ENCODE results near the gene CACNB3.
"Not testable (repeated sequence)": the region's sequence is repeated elsewhere in the genome, so short reads cannot be mapped to it uniquely, and the experiment has no call there.

CACNB3 gene

DNA sequence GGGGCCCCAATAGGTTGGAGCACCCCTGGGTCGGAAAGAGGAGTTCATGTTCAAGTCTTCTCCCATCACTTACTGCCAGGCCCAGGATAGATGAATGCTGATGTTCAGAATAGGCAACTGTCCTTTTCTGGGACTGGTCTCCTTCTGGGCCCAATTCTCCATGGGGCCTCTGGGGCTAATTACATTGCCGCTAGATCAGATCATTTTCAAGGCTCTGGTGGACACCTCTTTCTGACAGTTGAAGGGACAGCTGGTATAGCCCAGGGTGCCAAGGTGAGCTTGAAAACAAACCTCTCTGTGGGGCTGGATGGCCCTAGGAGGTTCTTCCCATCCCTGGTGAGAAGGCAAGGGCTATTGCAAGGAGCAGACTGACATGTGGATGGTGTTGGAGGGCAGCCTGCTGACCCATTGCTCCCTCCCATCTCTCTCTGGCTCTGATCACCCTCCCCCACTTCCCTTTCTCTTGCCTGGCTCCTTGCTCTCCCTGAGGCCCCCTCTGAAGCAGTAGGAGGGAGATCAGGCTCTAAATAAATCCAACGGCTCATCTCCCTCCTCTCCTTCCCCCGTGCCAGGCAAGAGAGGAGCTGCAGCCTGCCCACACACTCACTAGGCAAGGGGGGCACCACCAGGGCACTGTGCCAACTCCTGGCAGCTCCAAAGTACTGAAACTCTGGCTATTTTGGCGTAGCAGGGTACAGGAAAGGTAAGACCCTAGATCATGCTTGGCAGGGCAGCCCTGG, 1.9 kb downstream of the CACNB3 start:
- ATAC-seq, result no peak

DNA sequence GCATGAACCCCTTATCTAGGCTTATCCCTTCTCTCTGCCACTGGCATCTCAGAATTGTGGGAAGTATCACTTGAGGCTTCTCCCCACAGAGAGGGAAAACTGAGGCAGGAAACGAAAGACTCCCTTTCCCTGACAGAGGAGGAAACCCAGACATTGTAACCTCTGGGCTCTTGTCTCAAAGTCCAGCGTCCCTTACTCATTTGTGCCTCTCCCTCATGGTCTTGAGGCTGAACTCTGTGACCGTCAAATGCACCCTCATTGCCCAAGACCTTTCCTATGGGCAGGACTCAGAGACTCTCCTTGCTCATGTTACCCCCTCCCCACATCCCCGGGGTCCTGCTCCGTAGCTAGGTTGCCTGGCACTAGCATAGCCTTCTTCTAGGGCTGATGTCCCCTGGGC, 3.8 kb downstream of the CACNB3 start:
- ATAC-seq, result no peak

DNA sequence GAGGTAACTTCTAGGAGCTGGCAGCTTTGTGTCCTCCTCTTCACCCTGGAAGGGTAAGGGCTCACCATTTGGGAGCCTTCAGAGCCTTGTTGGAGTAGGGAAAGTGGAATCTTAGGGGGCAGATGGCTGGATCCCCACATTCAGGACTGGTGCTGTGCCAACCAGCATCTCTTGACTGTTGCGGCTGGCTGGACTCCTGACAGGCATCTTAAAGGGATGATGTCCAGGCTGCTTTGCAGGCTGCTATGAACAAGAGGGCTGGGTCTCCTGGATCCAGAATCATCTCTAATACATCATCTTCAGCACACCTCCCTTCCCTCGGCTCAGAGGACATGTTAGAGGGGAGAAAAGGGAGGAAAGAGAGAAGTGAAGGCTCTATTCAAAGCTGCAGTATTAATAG, 4.4 kb downstream of the CACNB3 start:
- ATAC-seq, result no peak

DNA sequence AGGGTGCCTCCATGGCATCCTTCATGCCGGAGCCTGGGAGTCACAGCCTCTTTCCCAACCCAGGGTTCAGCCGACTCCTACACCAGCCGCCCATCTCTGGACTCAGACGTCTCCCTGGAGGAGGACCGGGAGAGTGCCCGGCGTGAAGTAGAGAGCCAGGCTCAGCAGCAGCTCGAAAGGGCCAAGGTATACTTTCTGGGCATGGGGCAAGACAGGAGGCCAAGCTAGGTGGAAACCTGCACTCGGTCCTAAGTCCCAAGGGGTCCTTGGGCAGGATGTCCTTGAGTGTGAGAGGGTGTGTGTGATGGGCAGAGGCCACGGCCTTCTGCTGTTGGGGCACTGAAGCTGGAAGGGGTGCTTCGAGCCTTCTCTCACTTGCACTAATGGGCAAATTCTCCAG, 5.0 kb downstream of the CACNB3 start:
- ATAC-seq, result no peak

DNA sequence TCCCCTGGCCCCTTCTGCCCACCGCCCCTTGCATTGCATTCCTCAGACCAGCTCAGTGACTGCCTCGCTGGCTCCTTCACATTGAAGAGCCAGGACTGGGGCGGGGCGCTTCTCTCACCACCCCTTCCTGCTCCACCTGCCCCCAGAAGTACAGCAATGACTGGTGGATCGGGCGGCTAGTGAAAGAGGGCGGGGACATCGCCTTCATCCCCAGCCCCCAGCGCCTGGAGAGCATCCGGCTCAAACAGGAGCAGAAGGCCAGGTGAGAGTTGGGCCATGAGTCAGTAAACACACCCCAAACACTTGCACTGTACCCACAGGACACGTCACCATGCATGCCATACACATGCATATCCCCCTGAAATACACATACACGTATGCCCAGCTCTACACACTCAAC, 5.8 kb downstream of the CACNB3 start:
- peak; percentile 48 to 71 for ATAC-seq

DNA sequence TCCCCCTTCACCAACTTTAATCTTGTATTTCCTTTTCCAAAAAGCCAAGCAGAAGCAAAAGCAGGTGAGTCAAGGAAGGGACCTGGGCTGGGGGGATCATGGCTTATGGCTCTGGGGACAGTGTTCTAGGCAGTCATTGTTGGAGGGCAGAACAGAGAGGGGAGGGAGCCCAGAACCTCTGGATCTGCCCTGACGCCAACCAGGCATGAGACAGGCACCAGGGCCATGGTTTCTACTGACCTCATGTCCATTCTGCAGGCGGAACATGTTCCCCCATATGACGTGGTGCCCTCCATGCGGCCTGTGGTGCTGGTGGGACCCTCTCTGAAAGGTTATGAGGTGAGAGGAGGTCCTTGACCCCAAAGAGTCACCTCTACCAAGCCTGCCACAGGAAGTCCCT, 6.6 kb downstream of the CACNB3 start:
- no peak for ATAC-seq

DNA sequence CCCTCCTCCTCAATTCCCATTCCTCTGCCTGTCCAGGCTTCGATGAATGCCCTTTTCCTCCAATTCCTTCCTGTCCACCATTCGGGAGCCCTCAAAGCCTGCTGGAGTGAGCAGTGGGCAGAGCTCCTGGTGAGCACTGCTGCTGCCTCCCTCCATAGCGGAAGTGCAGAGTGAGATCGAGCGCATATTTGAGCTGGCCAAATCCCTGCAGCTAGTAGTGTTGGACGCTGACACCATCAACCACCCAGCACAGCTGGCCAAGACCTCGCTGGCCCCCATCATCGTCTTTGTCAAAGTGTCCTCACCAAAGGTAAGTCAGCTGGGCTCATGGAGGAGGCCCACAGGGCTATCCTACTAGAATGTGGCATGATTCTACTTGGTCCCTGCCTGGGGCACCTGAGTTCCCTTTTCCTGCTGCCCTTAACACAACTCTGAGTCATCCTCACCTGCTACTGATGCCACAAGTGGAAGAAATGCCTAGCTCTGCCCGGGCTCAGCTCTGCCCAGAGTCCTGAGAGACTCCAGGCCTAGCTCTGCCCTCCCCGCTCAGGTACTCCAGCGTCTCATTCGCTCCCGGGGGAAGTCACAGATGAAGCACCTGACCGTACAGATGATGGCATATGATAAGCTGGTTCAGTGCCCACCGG, 8.0 kb downstream of the CACNB3 start:
- no peak for ATAC-seq

DNA sequence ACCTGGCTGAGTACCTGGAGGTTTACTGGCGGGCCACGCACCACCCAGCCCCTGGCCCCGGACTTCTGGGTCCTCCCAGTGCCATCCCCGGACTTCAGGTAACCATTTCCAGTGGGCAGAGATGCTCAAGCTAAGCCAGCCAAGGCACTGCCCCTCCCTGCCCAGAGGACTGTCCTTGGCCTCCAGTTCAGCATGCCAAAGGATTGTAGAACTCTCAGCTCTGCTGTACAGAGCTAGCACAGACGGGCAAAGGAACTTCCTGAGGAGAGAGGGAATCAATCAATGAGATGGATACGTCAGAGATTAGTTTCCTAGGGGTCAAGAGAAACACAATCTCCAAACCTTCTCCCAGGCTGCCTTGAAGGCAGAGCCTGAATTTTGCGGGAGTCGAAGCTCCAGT, 8.7 kb downstream of the CACNB3 start:
- no peak for ATAC-seq

DNA sequence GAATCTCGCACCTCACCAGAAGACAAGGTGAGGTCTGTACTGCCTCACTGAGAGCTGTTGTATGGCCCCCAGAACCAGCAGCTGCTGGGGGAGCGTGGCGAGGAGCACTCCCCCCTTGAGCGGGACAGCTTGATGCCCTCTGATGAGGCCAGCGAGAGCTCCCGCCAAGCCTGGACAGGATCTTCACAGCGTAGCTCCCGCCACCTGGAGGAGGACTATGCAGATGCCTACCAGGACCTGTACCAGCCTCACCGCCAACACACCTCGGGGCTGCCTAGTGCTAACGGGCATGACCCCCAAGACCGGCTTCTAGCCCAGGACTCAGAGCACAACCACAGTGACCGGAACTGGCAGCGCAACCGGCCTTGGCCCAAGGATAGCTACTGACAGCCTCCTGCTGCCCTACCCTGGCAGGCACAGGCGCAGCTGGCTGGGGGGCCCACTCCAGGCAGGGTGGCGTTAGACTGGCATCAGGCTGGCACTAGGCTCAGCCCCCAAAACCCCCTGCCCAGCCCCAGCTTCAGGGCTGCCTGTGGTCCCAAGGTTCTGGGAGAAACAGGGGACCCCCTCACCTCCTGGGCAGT, 9.3 kb downstream of the CACNB3 start:
- no peak for ATAC-seq

DNA sequence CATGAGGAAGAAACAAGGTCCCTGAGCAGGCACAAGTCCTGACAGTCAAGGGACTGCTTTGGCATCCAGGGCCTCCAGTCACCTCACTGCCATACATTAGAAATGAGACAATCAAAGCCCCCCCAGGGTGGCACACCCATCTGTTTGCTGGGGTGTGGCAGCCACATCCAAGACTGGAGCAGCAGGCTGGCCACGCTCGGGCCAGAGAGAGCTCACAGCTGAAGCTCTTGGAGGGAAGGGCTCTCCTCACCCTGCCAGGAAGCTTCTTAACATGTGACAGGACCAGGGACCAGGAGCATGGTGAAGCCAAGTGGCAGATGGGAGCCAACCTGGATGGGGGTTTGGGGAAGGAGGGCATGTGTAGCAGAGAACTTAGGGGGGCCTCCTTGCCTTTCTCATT, 10.0 kb downstream of the CACNB3 start:
- no peak for ATAC-seq

DNA sequence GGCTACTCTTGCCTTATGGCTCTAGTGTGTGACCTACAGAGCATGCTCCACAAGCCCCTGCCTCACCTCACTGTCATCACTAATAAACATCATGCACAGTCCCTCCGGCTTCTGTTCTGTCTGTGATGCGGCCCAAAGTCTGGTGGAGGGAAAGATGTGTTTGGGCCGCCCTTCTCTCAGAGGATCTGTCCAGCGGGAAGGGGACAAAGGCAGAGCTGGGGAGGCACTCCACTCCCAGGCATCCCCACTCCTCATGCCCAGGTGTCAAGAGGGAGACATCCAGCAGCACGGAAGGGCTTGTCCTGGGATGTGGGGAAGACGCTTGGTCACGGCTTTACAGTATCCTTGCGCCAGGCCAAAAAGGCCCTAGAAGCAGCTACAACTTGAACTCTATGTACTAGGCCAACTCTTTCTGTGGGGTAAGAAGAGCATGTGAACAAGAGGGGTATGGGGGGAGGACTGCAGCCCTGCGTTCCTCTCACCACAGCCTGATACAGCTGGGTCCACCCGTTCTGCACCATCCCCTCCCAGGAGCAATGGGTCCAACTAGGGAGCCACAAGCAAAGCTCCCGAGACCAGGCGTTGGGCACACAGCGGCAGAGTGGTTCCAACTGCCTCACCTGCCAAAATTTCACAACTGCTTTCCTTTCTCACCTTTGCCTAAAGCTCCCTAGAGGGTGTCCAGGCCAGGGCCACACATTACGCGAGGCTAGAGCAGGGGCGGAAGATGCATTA, 10.7 kb downstream of the CACNB3 start:
- no peak for ATAC-seq

DNA sequence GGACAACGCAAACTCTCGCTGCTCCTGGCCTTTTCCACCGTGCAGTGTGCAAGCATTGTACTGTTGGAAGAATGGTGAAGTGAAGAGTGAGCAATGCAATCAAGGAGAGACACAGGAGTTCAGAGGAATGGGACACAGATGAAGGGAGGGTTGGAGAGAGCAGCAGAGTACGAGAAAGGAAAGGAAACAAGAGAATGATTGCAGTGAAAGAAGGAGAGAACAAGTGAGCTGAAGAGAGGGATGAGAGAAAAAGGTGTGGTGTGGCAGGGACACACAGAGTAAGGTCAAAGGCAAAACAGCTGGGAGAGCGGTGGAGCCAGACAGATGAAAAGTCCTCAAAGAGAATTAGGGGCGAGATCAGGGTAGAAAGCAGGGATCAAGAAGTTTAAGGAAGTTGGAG, 13.0 kb downstream of the CACNB3 start:
- no peak for ATAC-seq

DNA sequence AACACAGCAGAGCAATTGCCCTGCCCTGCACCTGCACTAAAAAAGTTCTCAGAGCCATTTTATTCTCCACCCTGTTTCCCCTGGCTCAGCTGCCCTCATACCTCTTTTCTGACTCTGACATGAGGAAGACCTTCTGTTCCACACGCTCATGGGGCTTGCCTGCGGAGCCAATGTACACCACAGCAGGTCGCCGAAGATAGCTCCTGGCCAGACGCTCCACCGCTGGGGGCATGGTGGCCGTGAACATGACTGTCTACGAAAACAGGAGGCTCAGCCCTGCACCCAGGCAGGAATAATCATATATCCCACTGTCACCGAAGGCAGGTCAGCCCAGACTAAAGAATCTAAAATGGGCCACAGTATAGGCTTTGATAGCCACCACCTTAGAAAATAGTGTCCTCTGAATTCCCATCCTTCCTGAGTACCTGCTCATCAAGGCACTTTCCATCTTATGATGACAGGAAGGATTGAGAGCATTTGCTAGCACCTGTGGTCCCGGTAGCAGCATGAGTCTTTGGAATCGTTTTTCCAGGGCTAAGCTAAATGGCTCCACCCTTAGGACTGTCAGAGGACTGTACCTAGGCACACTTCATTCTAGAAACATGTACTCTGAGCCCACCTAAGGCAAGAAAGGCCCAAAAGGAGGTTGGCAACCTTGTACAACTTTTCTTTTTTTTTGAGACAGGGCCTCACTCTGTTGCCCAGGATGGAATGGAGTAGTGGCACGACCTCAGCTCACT, 14.2 kb downstream of the CACNB3 start:
- ATAC-seq, result no peak

DNA sequence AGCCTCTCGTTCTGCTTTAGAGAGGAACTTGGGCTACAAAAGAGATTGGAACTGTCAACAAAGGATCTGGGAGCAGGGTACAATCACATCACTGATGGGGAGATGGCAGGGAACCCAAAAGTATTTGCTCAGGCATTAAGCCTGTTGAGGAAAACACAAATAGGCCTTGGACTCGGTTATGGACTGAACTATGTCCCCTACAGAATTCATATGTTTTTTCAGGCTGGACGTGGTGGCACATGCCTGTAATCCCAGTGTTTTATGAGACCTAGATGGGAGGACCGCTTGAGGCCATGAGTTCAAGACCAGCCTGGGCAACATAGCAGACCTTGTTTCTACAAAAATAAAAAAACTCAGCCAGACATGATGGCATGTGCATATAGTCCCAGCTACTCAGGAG, 19.8 kb downstream of the CACNB3 start:
- ATAC-seq, result no peak

DNA sequence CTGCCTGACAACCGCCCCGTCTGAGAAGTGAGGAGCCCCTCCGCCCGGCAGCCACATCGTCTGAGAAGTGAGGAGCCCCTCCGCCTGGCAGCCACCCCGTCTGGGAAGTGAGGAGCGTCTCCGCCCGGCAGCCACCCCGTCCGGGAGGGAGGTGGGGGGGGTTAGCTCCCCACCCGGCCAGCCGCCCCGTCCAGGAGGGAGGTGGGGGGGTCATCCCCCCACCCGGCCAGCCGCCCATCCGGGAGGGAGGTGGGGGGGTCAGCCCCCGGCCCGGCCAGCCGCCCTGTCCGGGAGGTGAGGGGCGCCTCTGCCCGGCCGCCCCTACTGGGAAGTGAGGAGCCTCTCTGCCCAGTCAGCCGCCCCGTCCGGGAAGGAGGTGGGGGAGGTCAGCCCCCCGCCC, 23.7 kb downstream of the CACNB3 start:
- not testable (repeated sequence) for ATAC-seq

DNA sequence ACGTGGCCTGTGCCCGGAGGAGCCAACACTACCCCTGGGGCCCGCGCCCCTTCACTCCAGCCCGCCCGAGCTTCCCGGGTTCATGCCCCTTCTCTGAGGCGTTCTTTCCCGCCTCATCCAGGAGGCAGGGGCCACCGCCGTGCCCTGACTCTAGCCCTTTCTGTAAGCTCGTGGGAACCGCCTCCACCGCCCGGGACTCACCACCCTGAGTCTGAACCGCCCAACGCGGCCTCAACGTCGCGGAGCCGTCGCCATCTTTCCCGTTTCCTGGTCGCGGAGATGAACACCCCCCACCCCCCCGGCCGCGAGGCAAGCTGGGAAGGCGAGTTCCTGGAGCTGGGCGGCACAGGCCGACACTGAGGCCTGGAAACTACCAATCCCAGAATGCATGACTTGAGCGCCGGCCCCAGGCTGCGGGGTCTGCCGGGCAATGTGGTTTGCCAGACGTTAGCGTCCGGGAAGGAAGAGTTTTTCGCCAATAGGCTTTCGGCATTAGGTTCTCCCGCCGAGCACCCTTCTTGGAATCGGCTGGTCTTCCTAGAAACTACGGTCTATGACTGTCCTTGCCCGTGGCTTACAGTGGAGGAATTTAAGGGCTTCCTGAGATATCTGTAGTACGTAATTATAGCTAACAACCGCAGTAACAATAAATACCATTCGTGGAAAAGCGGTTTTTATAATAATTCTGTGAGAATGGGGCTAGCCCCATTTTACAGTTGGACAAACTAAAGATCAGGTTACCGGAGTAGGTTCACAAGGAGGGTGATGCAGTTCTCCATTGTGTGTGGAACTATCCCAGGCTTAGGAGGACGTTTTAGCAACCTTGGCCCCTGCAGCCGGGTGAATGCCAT, 33.8 kb downstream of the CACNB3 start, which contains the start of gene DDX23:
Gene DDX23, minus strand, starts transcription at position 281 of the 851 bp plus-strand sequence. CDS start 6,381 bp downstream, outside the sequence.
- peak; percentile 97 to 98 for ATAC-seq

DNA sequence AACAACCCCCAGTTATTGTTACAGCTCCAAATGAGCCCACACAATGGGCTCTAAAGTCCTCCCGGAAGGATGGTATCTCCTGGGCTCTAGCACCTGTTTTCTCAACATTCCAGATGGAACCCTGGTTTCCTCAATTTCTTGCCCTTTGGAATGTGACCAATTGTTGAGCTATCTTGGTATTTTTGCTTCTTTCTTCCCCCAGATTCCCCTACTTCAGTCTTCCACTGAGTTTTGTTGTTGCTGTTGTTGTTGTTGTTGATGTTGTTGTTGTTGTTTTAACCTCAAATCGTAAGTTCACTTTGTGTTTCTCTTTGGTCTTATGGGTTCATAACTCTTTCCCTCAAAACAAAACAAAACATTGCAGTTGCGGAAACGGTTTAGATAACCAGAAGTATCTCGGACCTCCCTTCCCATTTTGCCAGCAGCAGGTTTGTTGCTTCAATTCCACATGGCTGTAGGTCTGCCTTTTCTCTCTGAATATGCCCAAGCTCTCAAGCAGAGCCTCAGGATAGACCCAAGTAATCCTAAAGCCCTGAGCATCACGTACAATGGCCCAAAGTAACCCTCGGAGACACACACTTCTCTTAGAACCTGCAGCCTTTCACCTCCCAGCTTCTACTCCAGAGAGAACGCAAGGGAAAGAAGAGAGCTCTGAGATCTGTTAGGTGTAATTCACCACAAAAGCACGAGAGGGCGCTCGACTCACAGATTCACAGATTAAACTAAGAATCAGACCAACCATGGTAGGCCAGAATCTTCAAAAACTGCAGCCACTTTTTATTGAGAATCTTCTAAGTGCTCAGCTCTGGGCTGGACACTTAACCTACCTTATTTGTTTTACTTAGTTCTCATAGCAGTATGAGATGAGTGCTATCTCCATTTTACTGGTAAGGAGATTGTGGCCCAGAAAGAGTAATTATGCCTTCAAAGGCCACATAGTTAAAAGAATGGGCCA, 34.7 kb downstream of the CACNB3 start:
- ATAC-seq, result peak; percentile 21 to 26

DNA sequence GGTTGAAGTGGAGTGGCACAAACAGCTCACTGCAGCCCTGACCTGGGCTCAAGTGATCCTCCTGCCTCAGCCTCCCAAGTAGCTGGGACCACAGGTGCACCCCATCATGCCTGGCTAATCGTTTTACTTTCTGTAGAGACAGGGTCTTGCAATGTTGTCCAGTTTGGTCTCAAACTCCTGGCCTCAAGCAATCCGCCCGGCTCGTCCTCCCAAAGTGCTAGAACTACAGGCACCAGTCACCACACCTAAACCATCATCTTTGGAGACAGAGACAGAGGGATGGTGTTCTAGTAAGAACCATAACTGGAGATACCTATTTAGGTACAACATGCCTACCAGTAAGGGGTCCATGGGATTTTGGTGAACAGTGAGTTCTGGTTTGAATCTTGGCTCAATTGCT, 36.2 kb downstream of the CACNB3 start:
- no peak for ATAC-seq

DNA sequence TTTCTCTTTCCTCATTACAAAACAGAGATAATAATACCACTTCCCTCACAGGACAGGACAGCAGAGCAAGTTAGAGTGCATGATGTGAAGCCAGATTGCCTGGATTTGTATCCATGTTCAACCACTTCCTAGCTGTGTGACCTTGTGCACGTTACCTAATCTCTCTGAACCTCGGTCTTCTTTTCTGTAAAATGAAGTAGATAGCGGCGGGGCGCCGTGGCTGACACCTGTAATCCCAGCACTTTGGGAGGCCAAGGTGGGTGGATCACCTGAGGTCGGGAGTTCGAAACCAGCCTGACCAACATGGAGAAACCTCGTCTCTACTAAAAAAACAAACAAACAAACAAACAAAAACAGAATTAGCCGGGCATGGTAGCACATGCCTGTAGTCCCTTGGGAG, 36.6 kb downstream of the CACNB3 start:
- not testable (repeated sequence) for ATAC-seq

DNA sequence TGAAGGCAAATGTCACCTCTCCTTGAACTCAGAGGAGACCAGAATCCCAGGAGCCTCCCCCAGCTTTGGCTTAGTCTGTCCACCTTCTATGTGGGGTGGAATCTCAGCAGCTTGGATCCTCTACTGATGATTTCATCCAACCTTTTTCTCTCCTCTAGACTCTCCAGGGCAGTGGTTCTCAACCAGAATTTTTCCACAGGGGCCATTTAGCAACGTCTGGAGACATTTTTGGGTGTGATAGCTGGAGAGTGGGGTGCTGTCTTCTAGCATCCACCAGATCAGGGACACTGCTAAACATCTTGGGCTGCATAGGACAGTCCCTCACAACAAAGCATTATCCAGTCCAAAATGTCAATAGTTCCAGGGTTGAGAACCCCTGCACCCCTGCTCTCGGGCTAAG, 38.1 kb downstream of the CACNB3 start:
- no peak for ATAC-seq
